ENCODE results near the gene MYCN.

GRCh38 chr2:15968280-15969178, 28.2 kb downstream of the MYCN start:
- no peak for TF ChIP-seq CTCF (IDR thresholded peaks at IDR 0.05; ENCODE audit: insufficient read depth, low read length, poor library complexity, severe bottlenecking)
- TF ChIP-seq EZH2phosphoT487 (conservative IDR thresholded peaks at IDR 0.05; ENCODE audit: low read length), result no peak
